ENCODE results near the gene AHDC1. TPM values are rescaled to one million over a fixed set of nuclear protein-coding genes. Genes with fewer than 3 reads are reported as not detected.

AHDC1 gene
- total and polyA plus RNA-seq, 12 donors: 17.0 to 53.1 (median 40.7) TPM

GRCh38 chr1:27536767-27537166 lies 67.2 kb downstream of the AHDC1 start:
- WGBS, 2 donors: 8 to 26% methylated on average over 11 of the region's 11 CpGs
- ATAC-seq (peak; percentile 71 to 88 (median 85)), DNase-seq (peak; percentile 71 to 76)
- peak overlapping the region in 1 of 10 donors; percentile 3 for H3K4me3 ChIP-seq
- TF ChIP-seq CTCF (IDR thresholded peaks at IDR 0.05): peak in 1 of 9 donors; percentile 15
- no peaks in the 10 kb centered on the region for H3K9me3 ChIP-seq
- no peaks in the 10 kb centered on the region for H3K27me3 ChIP-seq
- peak overlapping the region; percentile 38 to 92 (median 79) for H3K27ac ChIP-seq
- H3K36me3 ChIP-seq: peaks cover 0 to 54% (median 23%) of the 10 kb centered on the region in 9 donors
- H3K4me1 ChIP-seq: peaks cover 26 to 69% (median 60%) of the 10 kb centered on the region in 9 donors
- intact Hi-C loops (cut with DNase I): no loop called here

- H3K4me3 ChIP-seq: peak overlapping the region in 1 of 10 donors; percentile 3
Observed at GRCh38 chr1:27536010-27536757, 67.8 kb downstream of the AHDC1 start.

GRCh38 chr1:27535386-27535785 lies 68.6 kb downstream of the AHDC1 start:
- DNase-seq (no peak), ATAC-seq (no peak)
- WGBS, 2 donors: 28 to 37% methylated on average over 2 of the region's 2 CpGs
- Histone ChIP-seq H3K9me3 (no peaks in the 10 kb centered on the region), H3K27me3 (no peaks in the 10 kb centered on the region), H3K36me3 (peaks cover 0 to 53% (median 23%) of the 10 kb centered on the region in 9 donors), H3K4me3 (no peak overlapping the region), H3K27ac (peak overlapping the region in 8 of 10 donors; percentile 47 to 92 (median 80)), H3K4me1 (peaks cover 23 to 56% (median 46%) of the 10 kb centered on the region in 9 donors)
- no peak for TF ChIP-seq CTCF (IDR thresholded peaks at IDR 0.05)
- intact Hi-C loops (cut with DNase I): no loop called here

More at GRCh38 chr1:27536010-27536757, 67.8 kb downstream of the AHDC1 start:
- peak overlapping the region; percentile 30 to 92 (median 74) for H3K27ac ChIP-seq
- no peaks in the 10 kb centered on the region for H3K27me3 ChIP-seq
- DNase-seq: no peak
- H3K9me3 ChIP-seq: no peaks in the 10 kb centered on the region
- H3K4me1 ChIP-seq: peaks cover 26 to 63% (median 54%) of the 10 kb centered on the region in 9 donors
- ATAC-seq: peak in 5 of 8 donors; percentile 2 to 12 (median 6)
- intact Hi-C loops (cut with DNase I): no loop called here
- H3K36me3 ChIP-seq: peaks cover 0 to 54% (median 23%) of the 10 kb centered on the region in 9 donors
- no peak for TF ChIP-seq CTCF (IDR thresholded peaks at IDR 0.05)
- WGBS, 2 donors: 51 to 56% methylated on average over 15 of the region's 15 CpGs

- 81 to 89% methylated on average over 14 of the region's 14 CpGs for WGBS, 2 donors
- Histone ChIP-seq H3K27me3 (peaks cover 0 to 6% (median 0%) of the 10 kb centered on the region in 7 donors), H3K9me3 (no peaks in the 10 kb centered on the region), H3K4me3 (no peak overlapping the region), H3K4me1 (peaks cover 33 to 53% (median 45%) of the 10 kb centered on the region in 9 donors), H3K27ac (peak overlapping the region in 1 of 10 donors; percentile 91), H3K36me3 (peaks cover 0 to 39% (median 17%) of the 10 kb centered on the region in 9 donors)
- no peak for DNase-seq
- no peak for TF ChIP-seq CTCF (IDR thresholded peaks at IDR 0.05)
- no peak for ATAC-seq
- intact Hi-C loops (cut with DNase I): no loop called here
Observed at GRCh38 chr1:27531959-27532685, 71.8 kb downstream of the AHDC1 start.
